Activated CD4-positive, alpha-beta T cell treated with anti-CD3 and anti-CD28 coated beads for 36 hours (primary cell): ENCODE data around the gene IL1A. TPM values are rescaled to one million over a fixed set of nuclear protein-coding genes. Genes with fewer than 3 reads are reported as not detected.
A peak's percentile ranks its signal among the peaks of the same experiment; 100 is the strongest.

Source experiments
- ATAC-seq: fragments of 200-7000 bp; cut with Tn5 transposase; one replicate; pipeline ENCODE4 v1.10.0; 2021; ENCODE audit warnings: mild to moderate bottlenecking, moderate library complexity
- CTCF ChIA-PET: fragments of 350-600 bp; sonication (Branson Sonifier 250); formaldehyde crosslinking; loops from one replicate; lab custom pipeline; 2021; ENCODE audit warnings: antibody characterized with exemption; lab: Charles Lee
- POLR2A ChIA-PET: fragments of 350-600 bp; sonication (Branson Sonifier 250); formaldehyde crosslinking; loops from one replicate; lab custom pipeline; 2021; ENCODE audit warnings: antibody characterized with exemption, inconsistent platforms; lab: Charles Lee
- DNase-seq: peaks from one replicate; pipeline ENCODE4 v3.0.0-alpha.2; 2020
- H3K27ac Mint-ChIP-seq: one replicate; pipeline ENCODE4 v1.8.0; 2021; ENCODE audit warnings: mixed read lengths
- H3K27me3 Mint-ChIP-seq: one replicate; pipeline ENCODE4 v1.8.0; 2021; ENCODE audit warnings: mixed read lengths
- H3K36me3 Mint-ChIP-seq: one replicate; pipeline ENCODE4 v1.8.0; 2021; ENCODE audit warnings: low read depth, mixed read lengths
- H3K4me1 Mint-ChIP-seq: one replicate; pipeline ENCODE4 v1.8.0; 2021; ENCODE audit warnings: mixed read lengths
- H3K4me3 Mint-ChIP-seq: one replicate; pipeline ENCODE4 v1.8.0; 2021; ENCODE audit warnings: mild to moderate bottlenecking, moderate library complexity, mixed read lengths
- H3K9me3 Mint-ChIP-seq: one replicate; pipeline ENCODE4 v1.8.0; 2021; ENCODE audit warnings: low read depth, mixed read lengths
- intact Hi-C, 2 experiments: fragments of 100-400 bp; cut with DNase I in 1 of 2; cut with micrococcal nuclease in 1 of 2; formaldehyde crosslinking; loops; one replicate each; pipeline versions ENCODE4 v1.14.2 to v1.15.1; 2022 to 2024; cut with DNase I, micrococcal nuclease
- total RNA-seq, 2 experiments: library from RNA; stranded (reverse); gene quantifications; one replicate each; pipeline ENCODE4 v1.2.3, GENCODE V29; 2021

IL1A gene
- total RNA-seq, 2 experiments from 2014 or later, result 6.6 to 6.9 TPM

DNA sequence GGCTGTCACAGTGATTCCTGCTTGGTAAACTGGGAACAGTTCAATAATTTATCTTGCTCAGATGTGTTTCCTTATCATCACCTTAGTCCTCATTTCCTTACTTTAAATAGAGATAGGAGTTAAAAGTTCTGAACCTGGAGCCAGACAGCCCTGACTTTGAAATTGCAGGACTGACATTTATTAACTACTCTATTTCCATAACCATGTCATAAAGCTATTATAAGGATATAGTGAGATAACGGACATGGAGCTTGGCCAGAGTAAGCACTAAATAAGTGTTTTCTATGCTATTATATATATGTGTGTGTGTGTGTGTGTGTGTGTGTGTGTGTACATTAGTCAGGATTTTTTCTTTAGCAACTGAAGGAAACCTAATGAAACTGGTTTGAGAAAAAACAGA lies 50.4 kb downstream of the IL1A start:
- Mint-ChIP-seq H3K27ac (no peak overlapping the region), H3K27me3 (no peaks in the 10 kb centered on the region), H3K4me1 (peaks cover 4% of the 10 kb centered on the region), H3K9me3 (no peaks in the 10 kb centered on the region), H3K36me3 (no peaks in the 10 kb centered on the region), H3K4me3 (no peak overlapping the region)
- CTCF ChIA-PET, result interaction anchor here (0.6 to 1.4 kb wide), 3 partner anchors 14 to 150 kb away, joined by 3 to 4 read pairs (median 3); no protein-coding TSS in a partner anchor
- POLR2A ChIA-PET, result no interaction called here
- ATAC-seq, result no peak
- intact Hi-C loops, result no loop called here
- no peak for DNase-seq

DNA sequence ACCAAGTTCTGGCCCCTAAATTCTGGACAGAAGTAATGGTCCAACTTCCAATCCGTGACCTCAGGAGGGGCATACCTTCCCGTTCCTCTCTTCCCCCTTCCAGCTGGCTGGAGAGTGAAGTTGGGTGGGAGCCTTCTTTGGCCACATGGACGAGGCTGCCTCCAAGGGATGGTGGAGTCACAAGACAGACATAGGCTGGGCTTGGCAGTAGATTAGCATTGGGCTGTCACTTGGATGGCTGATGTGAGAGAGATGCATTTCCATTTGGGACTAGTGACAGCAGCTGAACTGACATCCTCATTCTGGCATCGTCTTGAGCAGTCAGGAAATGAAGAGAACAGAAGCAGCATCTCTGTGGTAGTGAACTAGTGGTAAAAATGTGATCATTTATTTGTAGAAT lies 50.8 kb downstream of the IL1A start:
- no peak for ATAC-seq
- Mint-ChIP-seq H3K36me3 (no peaks in the 10 kb centered on the region), H3K27me3 (no peaks in the 10 kb centered on the region), H3K9me3 (no peaks in the 10 kb centered on the region), H3K4me3 (no peak overlapping the region), H3K27ac (no peak overlapping the region), H3K4me1 (peaks cover 4% of the 10 kb centered on the region)
- POLR2A ChIA-PET, result no interaction called here
- intact Hi-C loops, result no loop called here
- CTCF ChIA-PET, result interaction anchor here (0.6 to 1.4 kb wide), 2 partner anchors 39 to 643 kb away, joined by 3 to 4 read pairs; no protein-coding TSS in a partner anchor
- DNase-seq, result no peak

DNA sequence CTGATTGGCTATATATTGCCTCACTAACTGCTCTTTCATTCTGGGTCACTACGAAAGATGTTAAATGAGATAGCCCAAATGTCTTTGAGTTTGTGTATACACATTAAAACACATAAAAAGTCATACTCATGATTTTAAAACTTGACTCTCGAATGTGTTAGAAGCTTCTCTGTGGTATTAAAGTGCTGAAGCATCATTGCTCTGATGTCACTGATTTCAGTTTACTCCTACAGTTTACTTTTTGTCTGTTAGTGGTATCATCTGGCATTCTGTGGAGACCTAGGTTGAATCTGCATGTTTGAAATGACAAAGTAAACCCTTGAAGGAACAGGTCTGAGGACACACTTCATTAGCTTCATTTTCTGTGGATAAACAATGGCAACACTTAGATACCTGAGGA lies 52.8 kb downstream of the IL1A start:
- Mint-ChIP-seq H3K36me3 (no peaks in the 10 kb centered on the region), H3K4me3 (no peak overlapping the region), H3K4me1 (peaks cover 2% of the 10 kb centered on the region), H3K9me3 (no peaks in the 10 kb centered on the region), H3K27me3 (no peaks in the 10 kb centered on the region), H3K27ac (no peak overlapping the region)
- DNase-seq, result no peak
- CTCF ChIA-PET, result interaction anchor here (0.6 to 1.4 kb wide), 3 partner anchors 131 to 174 kb away, joined by 4 read pairs; no protein-coding TSS in a partner anchor
- POLR2A ChIA-PET, result no interaction called here
- ATAC-seq, result no peak
- intact Hi-C loops, result no loop called here

DNA sequence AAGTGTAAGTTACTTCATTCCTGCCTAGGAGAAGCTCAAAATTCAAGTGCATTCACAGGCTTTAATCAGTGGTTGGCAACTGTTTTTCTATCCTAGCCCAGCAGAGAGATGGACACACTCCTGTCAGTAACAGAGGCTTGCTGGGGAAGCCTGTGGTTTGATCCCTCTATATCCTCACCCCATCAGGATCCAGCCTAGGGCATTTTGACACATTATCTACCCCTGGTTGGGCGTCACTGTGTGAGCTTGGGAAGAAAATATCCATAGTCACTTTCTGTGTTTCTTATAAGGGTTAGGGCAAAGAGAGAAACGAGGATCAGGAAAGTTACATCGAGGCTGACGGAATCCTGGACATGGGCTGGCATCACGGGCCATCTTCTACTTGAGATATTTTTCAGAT lies 53.5 kb downstream of the IL1A start:
- no peaks in the 10 kb centered on the region for H3K27me3 Mint-ChIP-seq
- CTCF ChIA-PET, result interaction anchor here (0.6 to 8.2 kb wide), 7 partner anchors 18 to 174 kb away, joined by 3 to 185 read pairs (median 5); no protein-coding TSS in a partner anchor
- intact Hi-C loops, result no loop called here

DNA sequence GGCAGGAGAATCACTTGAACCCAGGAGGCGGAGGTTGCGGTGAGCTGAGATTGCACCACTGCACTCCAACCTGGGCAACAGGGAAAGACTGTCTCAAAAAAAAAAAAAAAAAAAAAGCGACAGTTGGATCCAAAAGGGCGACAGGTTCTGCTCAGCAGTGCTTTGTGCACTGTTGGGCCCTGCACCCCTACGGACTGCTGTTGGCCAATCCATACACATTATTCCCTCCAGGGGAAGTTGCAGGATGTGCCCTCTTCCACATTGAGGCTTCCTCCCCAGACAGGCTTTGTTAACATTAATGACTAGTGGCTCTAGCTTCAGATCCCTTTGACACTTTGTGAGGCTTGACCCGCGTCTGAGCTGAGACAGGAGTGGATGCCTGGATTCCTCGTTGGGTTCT lies 54.1 kb downstream of the IL1A start:
- ChIA-PET CTCF (interaction anchor here (0.8 to 8.2 kb wide), 6 partner anchors 18 to 135 kb away, joined by 3 to 185 read pairs (median 22); no protein-coding TSS in a partner anchor), POLR2A (no interaction called here)
- no peaks in the 10 kb centered on the region for H3K36me3 Mint-ChIP-seq
- H3K27ac Mint-ChIP-seq, result no peak overlapping the region
- no peak overlapping the region for H3K4me3 Mint-ChIP-seq
- H3K27me3 Mint-ChIP-seq, result no peaks in the 10 kb centered on the region
- ATAC-seq (no peak), DNase-seq (no peak)
- peaks cover 3% of the 10 kb centered on the region for H3K4me1 Mint-ChIP-seq
- intact Hi-C loops, result no loop called here
- no peaks in the 10 kb centered on the region for H3K9me3 Mint-ChIP-seq

More for the DNA sequence above, 53.5 kb downstream of the IL1A start:
- POLR2A ChIA-PET, result no interaction called here
- H3K4me3 Mint-ChIP-seq, result no peak overlapping the region
- H3K4me1 Mint-ChIP-seq, result peaks cover 3% of the 10 kb centered on the region
- no peak for DNase-seq
- H3K27ac Mint-ChIP-seq, result no peak overlapping the region
- H3K36me3 Mint-ChIP-seq, result no peaks in the 10 kb centered on the region
- no peaks in the 10 kb centered on the region for H3K9me3 Mint-ChIP-seq
- no peak for ATAC-seq

DNA sequence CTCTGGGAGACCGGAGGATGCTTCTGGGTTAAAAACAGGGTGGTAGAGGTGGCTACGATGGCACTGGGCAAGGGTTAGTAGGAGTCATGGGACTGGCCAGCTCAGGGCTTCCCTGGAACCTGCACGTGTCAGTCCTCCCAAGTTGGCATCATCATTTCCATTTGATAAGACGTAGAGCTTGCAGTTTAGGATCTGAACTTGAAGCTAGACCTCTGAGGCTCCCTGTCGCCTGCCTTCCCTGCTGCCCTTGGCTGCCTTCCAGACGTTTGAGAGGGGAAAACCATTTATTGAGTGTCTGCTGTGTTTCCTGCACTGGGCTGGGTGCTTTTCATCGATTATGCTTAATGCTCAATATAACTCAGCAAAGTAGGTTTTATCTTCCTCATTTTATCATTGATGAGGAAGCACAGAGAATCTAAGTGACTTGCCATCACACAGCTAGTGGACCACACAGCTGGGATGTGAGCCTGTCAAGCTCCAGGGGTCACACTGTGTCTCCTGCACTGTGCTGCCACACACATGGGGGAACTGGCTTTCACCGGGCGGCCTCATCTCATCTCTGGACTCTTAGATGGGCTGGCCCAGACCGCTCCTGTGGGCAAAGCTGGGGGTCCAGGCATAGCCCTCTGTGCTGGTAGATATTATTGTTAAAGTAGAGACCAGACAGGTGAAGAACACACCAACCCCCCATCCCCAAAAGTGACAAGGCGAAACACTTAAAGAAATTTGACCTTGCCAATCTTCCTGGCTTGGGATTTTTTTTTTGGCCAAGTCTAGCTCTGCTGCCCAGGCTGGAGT lies 55.7 kb downstream of the IL1A start:
- Mint-ChIP-seq H3K36me3 (no peaks in the 10 kb centered on the region), H3K9me3 (no peaks in the 10 kb centered on the region), H3K4me1 (peaks cover 3% of the 10 kb centered on the region), H3K4me3 (no peak overlapping the region), H3K27ac (no peak overlapping the region), H3K27me3 (no peaks in the 10 kb centered on the region)
- DNase-seq, result no peak
- POLR2A ChIA-PET, result interaction anchor here (0.9 kb wide), 1 partner anchor 24 kb away, joined by 3 read pairs; no protein-coding TSS in a partner anchor
- CTCF ChIA-PET, result interaction anchor here (0.5 to 8.2 kb wide), 16 partner anchors 9 to 375 kb away, joined by 3 to 185 read pairs (median 5); no protein-coding TSS in a partner anchor
- intact Hi-C loops, result no loop called here
- ATAC-seq, result no peak

DNA sequence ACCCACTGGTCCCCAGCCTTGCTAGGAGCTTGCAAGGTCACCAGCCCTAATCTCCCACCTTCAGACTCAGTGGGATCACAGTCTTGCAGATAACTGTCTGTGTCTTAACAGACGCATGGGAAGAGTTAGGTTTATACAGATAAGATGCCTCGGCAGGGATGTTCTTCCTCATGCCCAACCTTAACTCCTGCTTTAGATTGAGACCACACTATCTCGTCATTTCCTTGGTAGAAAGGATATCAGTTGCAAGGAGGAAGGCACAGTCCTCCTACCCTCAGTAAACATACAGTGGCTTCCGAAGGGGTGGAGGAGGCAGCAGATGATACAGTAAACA lies 56.3 kb downstream of the IL1A start:
- intact Hi-C loops, result no loop called here

DNA sequence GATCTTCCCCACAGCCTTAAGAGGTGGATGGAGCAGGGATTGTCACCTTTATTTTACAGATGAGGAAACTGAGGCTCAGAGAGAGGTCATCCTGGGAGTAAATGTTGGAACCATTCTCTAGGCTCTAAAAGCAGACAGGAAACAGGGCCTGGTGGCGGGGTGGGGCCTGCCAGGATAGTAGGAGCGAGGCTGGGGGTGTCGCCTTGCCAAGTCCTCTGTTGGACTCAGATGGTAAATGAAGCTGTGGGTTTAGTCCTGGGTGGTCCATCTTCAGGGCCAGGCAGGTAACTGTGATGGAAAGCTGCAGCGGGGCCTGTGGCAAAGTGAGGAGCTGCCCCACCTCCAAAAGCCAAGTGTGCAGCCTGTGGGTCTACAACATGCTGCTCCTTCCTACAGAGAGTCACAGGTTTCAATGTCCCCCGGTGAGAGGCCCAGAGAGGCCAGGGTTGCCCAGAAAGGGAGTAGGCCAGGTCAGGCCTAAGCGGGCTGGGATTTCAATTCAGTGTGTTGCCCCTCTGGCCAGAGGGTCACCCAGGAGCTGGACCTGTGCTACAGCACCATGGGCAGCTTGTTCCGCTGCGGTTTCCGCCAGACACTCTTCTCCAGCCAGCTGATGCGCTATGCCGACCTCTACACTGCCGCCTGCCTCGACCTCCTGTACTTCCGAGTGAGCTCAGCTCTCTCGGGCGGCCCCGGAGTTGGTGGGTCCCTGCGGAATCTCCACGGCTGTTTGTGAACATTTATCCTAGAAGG lies 56.8 kb downstream of the IL1A start:
- H3K27me3 Mint-ChIP-seq, result no peaks in the 10 kb centered on the region
- H3K36me3 Mint-ChIP-seq, result no peaks in the 10 kb centered on the region
- no peak overlapping the region for H3K4me3 Mint-ChIP-seq
- ChIA-PET CTCF (interaction anchor here (0.6 to 8.2 kb wide), 28 partner anchors 10 to 228 kb away, joined by 3 to 185 read pairs (median 6); partner anchors contain the start of genes CHCHD5 and SLC20A1), POLR2A (interaction anchor here (0.9 kb wide), 1 partner anchor 25 kb away, joined by 3 read pairs; no protein-coding TSS in a partner anchor)
- H3K27ac Mint-ChIP-seq, result no peak overlapping the region
- ATAC-seq, result no peak
- intact Hi-C loops, result loop anchor here (2.0 kb wide), 2 partner anchors 35 to 245 kb away; partner anchors contain the start of gene TTL (in 1 of the 2)
- no peak for DNase-seq
- H3K4me1 Mint-ChIP-seq, result peaks cover 3% of the 10 kb centered on the region
- H3K9me3 Mint-ChIP-seq, result no peaks in the 10 kb centered on the region

More for the DNA sequence above, 56.3 kb downstream of the IL1A start:
- POLR2A ChIA-PET, result interaction anchor here (0.9 kb wide), 1 partner anchor 25 kb away, joined by 3 read pairs; no protein-coding TSS in a partner anchor
- Mint-ChIP-seq H3K4me3 (no peak overlapping the region), H3K9me3 (no peaks in the 10 kb centered on the region), H3K27me3 (no peaks in the 10 kb centered on the region), H3K27ac (no peak overlapping the region), H3K4me1 (peaks cover 3% of the 10 kb centered on the region), H3K36me3 (no peaks in the 10 kb centered on the region)
- ATAC-seq, result no peak
- DNase-seq, result no peak
- CTCF ChIA-PET, result interaction anchor here (0.6 to 8.2 kb wide), 17 partner anchors 10 to 228 kb away, joined by 3 to 185 read pairs (median 11); partner anchors contain the start of genes CHCHD5 and SLC20A1

DNA sequence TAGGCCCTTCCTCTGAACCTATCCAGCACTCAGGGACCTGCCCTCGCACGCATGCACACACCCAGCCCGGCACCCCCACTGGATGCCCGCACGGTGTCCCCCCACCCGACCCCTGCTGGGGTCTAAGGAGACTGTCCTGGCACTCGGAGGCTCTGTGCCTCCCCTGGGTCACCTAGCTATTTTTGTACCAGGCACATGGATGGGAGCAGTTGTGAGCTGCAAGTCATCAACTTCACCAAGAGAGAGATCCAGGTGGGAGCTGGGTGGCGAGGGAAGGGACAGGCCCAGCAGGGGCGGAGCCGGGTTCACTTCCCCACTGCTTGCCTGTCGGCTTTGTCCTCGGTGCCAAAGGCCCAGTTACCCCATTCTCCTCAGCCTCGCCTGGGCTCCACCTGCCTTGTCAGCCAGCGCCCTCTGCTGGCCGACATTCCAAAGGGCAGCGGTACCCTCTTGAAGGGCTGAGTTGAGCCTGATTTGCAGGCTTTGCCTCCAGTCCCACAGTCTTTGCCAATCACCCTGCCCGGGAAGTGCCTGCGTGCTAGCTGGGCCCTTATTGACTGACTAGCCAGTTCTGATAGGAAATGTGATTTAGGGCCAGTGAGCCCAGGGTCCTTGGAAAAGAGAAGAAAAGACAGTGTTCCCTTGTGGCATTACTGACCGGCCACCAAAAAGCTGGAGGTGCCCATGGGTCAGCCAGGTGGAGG lies 57.7 kb downstream of the IL1A start:
- intact Hi-C loops, result loop anchor here (1.0 to 2.0 kb wide), 6 partner anchors 34 to 244 kb away; partner anchors contain the start of genes SLC20A1 (in 1 of the 2) and TTL (in 1 of the 2)
- ATAC-seq (peak; percentile 98), DNase-seq (peak; percentile 94)
- ChIA-PET POLR2A (no interaction called here), CTCF (interaction anchor here (0.6 to 8.2 kb wide), 38 partner anchors 9 to 483 kb away, joined by 3 to 185 read pairs (median 6); partner anchors contain the start of genes CHCHD5 and SLC20A1)
- Mint-ChIP-seq H3K4me3 (no peak overlapping the region), H3K27ac (no peak overlapping the region), H3K4me1 (peaks cover 3% of the 10 kb centered on the region), H3K9me3 (no peaks in the 10 kb centered on the region), H3K27me3 (no peaks in the 10 kb centered on the region), H3K36me3 (no peaks in the 10 kb centered on the region)

DNA sequence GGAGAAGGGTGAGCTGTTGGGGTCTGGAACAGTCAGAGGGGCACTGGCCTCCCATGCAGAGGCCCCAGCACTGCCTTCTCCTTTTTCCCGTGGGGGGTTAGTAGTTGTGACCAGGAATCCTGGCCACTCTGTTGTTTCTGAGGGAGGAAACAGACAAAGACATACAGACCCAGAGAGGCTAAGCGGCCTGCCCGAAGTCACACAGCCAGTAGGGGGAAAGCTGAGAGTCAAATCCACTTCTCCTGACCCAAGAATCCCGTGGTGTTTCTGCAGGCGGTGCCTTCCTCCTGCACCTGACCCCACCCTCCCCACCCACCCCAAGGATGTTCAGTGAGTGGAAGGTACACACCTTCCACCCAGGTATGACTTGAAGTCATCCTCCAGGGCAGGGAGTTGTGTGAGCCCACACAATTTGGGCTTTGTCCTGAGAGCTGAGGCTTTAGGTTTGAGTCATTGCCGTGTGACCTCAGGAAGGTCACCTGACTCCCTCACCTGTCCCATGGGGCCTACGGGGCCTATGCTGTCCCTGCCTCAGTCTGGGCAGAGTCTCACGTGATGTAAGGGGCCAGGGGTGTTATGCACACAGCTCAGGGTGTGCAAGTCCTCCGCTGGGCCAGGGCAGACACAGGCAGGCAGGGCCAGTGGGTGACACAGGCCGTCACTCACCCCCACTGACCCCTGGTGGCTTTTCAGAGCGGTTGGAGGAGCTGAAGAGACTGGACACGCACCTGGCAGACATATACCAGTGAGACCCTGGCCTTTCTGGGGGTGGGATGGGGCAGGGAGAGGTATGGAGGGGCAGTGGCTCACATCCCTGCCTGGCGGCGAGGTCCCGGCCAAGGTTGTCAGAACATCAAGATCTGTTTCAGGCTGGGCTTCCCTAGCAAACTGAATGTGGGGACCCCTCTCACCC lies 58.5 kb downstream of the IL1A start:
- Mint-ChIP-seq H3K4me3 (no peak overlapping the region), H3K4me1 (peaks cover 3% of the 10 kb centered on the region), H3K9me3 (no peaks in the 10 kb centered on the region), H3K27ac (no peak overlapping the region), H3K27me3 (no peaks in the 10 kb centered on the region), H3K36me3 (no peaks in the 10 kb centered on the region)
- ChIA-PET POLR2A (no interaction called here), CTCF (interaction anchor here (0.6 to 8.2 kb wide), 35 partner anchors 8 to 1579 kb away, joined by 3 to 185 read pairs (median 6); partner anchors contain the start of gene SLC20A1)
- ATAC-seq (no peak), DNase-seq (no peak)
- intact Hi-C loops, result loop anchor here (1.0 to 2.0 kb wide), 6 partner anchors 33 to 243 kb away; partner anchors contain the start of genes SLC20A1 (in 1 of the 2) and TTL (in 1 of the 2)
